Small intestine (tissue), 7 donors: ENCODE measurements around the gene ZNF710. TPM values are rescaled to one million over a fixed set of nuclear protein-coding genes. Genes with fewer than 3 reads are reported as not detected.

Experiments
- DNase-seq, 2 donors: peaks; one replicate each; pipeline versions ENCODE4 v3.0.0 to v3.0.0-alpha.2; 2013
- FAIRE-seq: peaks from 2 replicates; lab custom pipeline; 2012; peaks lifted over from hg19 to GRCh38; lab: Jason Lieb, UNC
- H3K27ac ChIP-seq, 3 donors: one replicate each; pipeline ENCODE4 v1.5.1; 2013; ENCODE audit warnings: low read length in 2 of 3, mild to moderate bottlenecking in 2 of 3, control low read depth in 1 of 3, inconsistent platforms in 1 of 3, low read depth in 1 of 3, moderate library complexity in 1 of 3
- H3K27me3 ChIP-seq, 3 donors: one replicate each; pipeline ENCODE4 v1.6.1; 2013; ENCODE audit warnings: low read length in 3 of 3, inconsistent platforms in 1 of 3; ENCODE audit not compliant: control insufficient read depth in 3 of 3, insufficient read depth in 3 of 3
- H3K36me3 ChIP-seq, 3 donors: one replicate each; pipeline ENCODE4 v1.6.1; 2013; ENCODE audit warnings: low read length in 3 of 3, inconsistent platforms in 1 of 3, low read depth in 1 of 3, mild to moderate bottlenecking in 1 of 3, moderate library complexity in 1 of 3; ENCODE audit not compliant: control insufficient read depth in 3 of 3, insufficient read depth in 2 of 3
- H3K4me1 ChIP-seq, 3 donors: one replicate each; pipeline ENCODE4 v1.6.1; 2013; ENCODE audit warnings: low read length in 2 of 3, inconsistent platforms in 1 of 3, low read depth in 1 of 3, mild to moderate bottlenecking in 1 of 3, moderate library complexity in 1 of 3; ENCODE audit not compliant: control insufficient read depth in 3 of 3, insufficient read depth in 2 of 3
- H3K4me3 ChIP-seq, 3 donors: one replicate each; pipeline ENCODE4 v1.5.1; 2013; ENCODE audit warnings: low read length in 3 of 3, control low read depth in 1 of 3, inconsistent platforms in 1 of 3, low read depth in 1 of 3, mild to moderate bottlenecking in 1 of 3, moderate library complexity in 1 of 3
- H3K9me3 ChIP-seq, 2 donors: one replicate each; pipeline ENCODE4 v1.6.1; 2013; ENCODE audit warnings: low read depth in 1 of 2, low read length in 1 of 2; ENCODE audit not compliant: control insufficient read depth in 2 of 2, insufficient read depth in 1 of 2
- WGBS, 3 donors: extraction: QIAGEN DNeasy Blood & Tissue Kit; methylation state at CpG; one replicate each; pipeline ENCODE4 v1.1.7; 2013; 5-methylcytosine and 5-hydroxymethylcytosine counted together
- polyA plus RNA-seq, 4 donors: library from polyadenylated mRNA; stranded (reverse) in 3 of 4; unstranded in 1 of 4; fragments of 200-250 nt in 3 of 4; fragments of 120-200 nt in 1 of 4; gene quantifications; one replicate each; pipeline versions ENCODE4 v1.2.1 to v1.2.3, GENCODE V29; 2013
- donor health status: healthy with polysubstance abuse.
- donor health status: control.
- donor health status: control.
- donor health status: Bipolar disorder and iron deficiency.
- donor health status: healthy.

ZNF710 gene
- polyA plus RNA-seq, 4 donors = 10.3 to 26.4 (median 18.8) TPM

GRCh38 chr15:90004671-90005070 lies 3.5 kb downstream of the ZNF710 start:
- Histone ChIP-seq H3K4me3 (peak overlapping the region in 1 of 3 donors; percentile 9), H3K27ac (peak overlapping the region; percentile 44 to 83 (median 77)), H3K4me1 (peaks cover 2 to 52% (median 14%) of the 10 kb centered on the region in 3 donors), H3K9me3 (no peaks in the 10 kb centered on the region), H3K36me3 (peaks cover 0 to 37% (median 0%) of the 10 kb centered on the region in 3 donors), H3K27me3 (no peaks in the 10 kb centered on the region)
- FAIRE-seq = no peak
- WGBS, 3 donors = 35 to 59% (median 49%) methylated on average over 8 of the region's 8 CpGs
- DNase-seq = peak; percentile 53 to 57

GRCh38 chr15:90006217-90007075 lies 5.3 kb downstream of the ZNF710 start:
- DNase-seq (no peak), FAIRE-seq (no peak)
- no peaks in the 10 kb centered on the region for H3K27me3 ChIP-seq
- peaks cover 4 to 48% (median 12%) of the 10 kb centered on the region in 3 donors for H3K4me1 ChIP-seq
- WGBS, 3 donors = 42 to 67% (median 49%) methylated on average over 4 of the region's 4 CpGs
- peaks cover 0 to 4% of the 10 kb centered on the region in 2 donors for H3K9me3 ChIP-seq
- H3K36me3 ChIP-seq = peaks cover 0 to 44% (median 0%) of the 10 kb centered on the region in 3 donors
- H3K4me3 ChIP-seq = no peak overlapping the region
- peak overlapping the region in 1 of 3 donors; percentile 42 for H3K27ac ChIP-seq

GRCh38 chr15:90007076-90007460 lies 5.9 kb downstream of the ZNF710 start:
- no peaks in the 10 kb centered on the region for H3K27me3 ChIP-seq
- H3K4me3 ChIP-seq = no peak overlapping the region
- FAIRE-seq = no peak
- DNase-seq = no peak
- WGBS, 3 donors = 44 to 67% (median 67%) methylated on average over 4 of the region's 4 CpGs
- peaks cover 0 to 47% (median 0%) of the 10 kb centered on the region in 3 donors for H3K36me3 ChIP-seq
- peaks cover 0 to 9% of the 10 kb centered on the region in 2 donors for H3K9me3 ChIP-seq
- peaks cover 4 to 48% (median 12%) of the 10 kb centered on the region in 3 donors for H3K4me1 ChIP-seq
- H3K27ac ChIP-seq = no peak overlapping the region

GRCh38 chr15:90008607-90009006 lies 7.5 kb downstream of the ZNF710 start:
- Histone ChIP-seq H3K36me3 (peaks cover 0 to 46% (median 0%) of the 10 kb centered on the region in 3 donors), H3K27ac (no peak overlapping the region), H3K9me3 (peaks cover 0 to 17% of the 10 kb centered on the region in 2 donors), H3K4me3 (no peak overlapping the region), H3K27me3 (no peaks in the 10 kb centered on the region), H3K4me1 (peaks cover 5 to 46% (median 10%) of the 10 kb centered on the region in 3 donors)
- FAIRE-seq = no peak
- DNase-seq = no peak
- 81 to 92% (median 88%) methylated on average over 7 of the region's 7 CpGs for WGBS, 3 donors

- H3K4me3 ChIP-seq = no peak overlapping the region
- 83 to 93% (median 89%) methylated on average over 6 of the region's 6 CpGs for WGBS, 3 donors
- H3K9me3 ChIP-seq = peaks cover 0 to 17% of the 10 kb centered on the region in 2 donors
- no peaks in the 10 kb centered on the region for H3K27me3 ChIP-seq
- no peak overlapping the region for H3K27ac ChIP-seq
- DNase-seq (no peak), FAIRE-seq (no peak)
- peaks cover 8 to 40% (median 8%) of the 10 kb centered on the region in 3 donors for H3K4me1 ChIP-seq
- H3K36me3 ChIP-seq = peaks cover 0 to 40% (median 0%) of the 10 kb centered on the region in 3 donors
These were observed 8.3 kb downstream of the ZNF710 start for GRCh38 chr15:90009301-90010022.

GRCh38 chr15:90011705-90012104 lies 10.6 kb downstream of the ZNF710 start:
- H3K36me3 ChIP-seq = peaks cover 0 to 36% (median 0%) of the 10 kb centered on the region in 3 donors
- no peak for FAIRE-seq
- peaks cover 6 to 24% (median 12%) of the 10 kb centered on the region in 3 donors for H3K4me1 ChIP-seq
- WGBS, 3 donors = 97 to 98% (median 97%) methylated on average over 8 of the region's 8 CpGs
- H3K27ac ChIP-seq = no peak overlapping the region
- peaks cover 0 to 17% of the 10 kb centered on the region in 2 donors for H3K9me3 ChIP-seq
- no peaks in the 10 kb centered on the region for H3K27me3 ChIP-seq
- H3K4me3 ChIP-seq = no peak overlapping the region
- DNase-seq = no peak

- H3K9me3 ChIP-seq = peaks cover 0 to 17% of the 10 kb centered on the region in 2 donors
- peaks cover 0 to 32% (median 0%) of the 10 kb centered on the region in 3 donors for H3K36me3 ChIP-seq
- 29 to 49% (median 36%) methylated on average over 6 of the region's 6 CpGs for WGBS, 3 donors
- peak in 1 of 2 donors; percentile 67 for DNase-seq
- peak overlapping the region; percentile 1 to 75 (median 35) for H3K27ac ChIP-seq
- no peak overlapping the region for H3K4me3 ChIP-seq
- no peaks in the 10 kb centered on the region for H3K27me3 ChIP-seq
- no peak for FAIRE-seq
- H3K4me1 ChIP-seq = peaks cover 8 to 28% (median 15%) of the 10 kb centered on the region in 3 donors
These were observed 12.4 kb downstream of the ZNF710 start for GRCh38 chr15:90013503-90013937.

- FAIRE-seq (no peak), DNase-seq (no peak)
- peaks cover 0 to 32% (median 0%) of the 10 kb centered on the region in 3 donors for H3K36me3 ChIP-seq
- peaks cover 11 to 27% (median 12%) of the 10 kb centered on the region in 3 donors for H3K4me1 ChIP-seq
- WGBS, 3 donors = 87 to 88% (median 87%) methylated on average over 6 of the region's 6 CpGs
- H3K27ac ChIP-seq = no peak overlapping the region
- peaks cover 0 to 17% of the 10 kb centered on the region in 2 donors for H3K9me3 ChIP-seq
- no peak overlapping the region for H3K4me3 ChIP-seq
- H3K27me3 ChIP-seq = no peaks in the 10 kb centered on the region
These were observed 14.2 kb downstream of the ZNF710 start for GRCh38 chr15:90015294-90015693.
